HG03097 (cell line): ENCODE results near the gene SPPL2C.

Source experiments
- ATAC-seq: cut with Tn5 transposase; IDR thresholded peaks from one replicate; pipeline ENCODE4 v1.9.1; 2021; ENCODE audit not compliant: unreplicated experiment, low FRiP score

SPPL2C gene

DNA sequence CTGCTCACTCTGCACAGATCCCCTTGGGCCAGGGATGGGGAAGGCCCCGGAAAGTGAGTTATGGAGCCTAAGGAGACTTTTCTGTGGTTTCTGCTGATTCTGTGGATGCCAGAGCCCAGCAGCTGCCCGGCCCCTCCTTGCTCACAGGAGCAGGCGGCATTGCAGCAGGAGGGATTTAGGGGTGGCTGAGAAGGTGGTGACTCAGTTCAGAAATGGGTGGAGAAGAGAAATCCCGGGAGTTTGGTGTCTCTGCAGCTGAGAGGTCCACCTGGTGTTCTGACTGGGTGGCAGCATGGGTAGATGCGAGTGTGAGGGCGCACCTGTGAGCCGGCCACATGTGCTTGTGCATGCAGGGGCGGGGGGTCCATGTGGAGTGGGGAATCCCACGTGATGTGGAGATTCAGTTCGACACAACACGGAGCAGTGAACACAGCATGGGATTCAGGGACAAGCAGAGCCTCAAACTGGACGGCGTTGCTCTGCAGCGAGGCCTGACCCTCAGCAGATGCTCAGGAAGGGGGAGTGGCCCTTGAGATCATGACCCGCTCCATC is 16.0 kb upstream of the SPPL2C start:
- no peak for ATAC-seq

DNA sequence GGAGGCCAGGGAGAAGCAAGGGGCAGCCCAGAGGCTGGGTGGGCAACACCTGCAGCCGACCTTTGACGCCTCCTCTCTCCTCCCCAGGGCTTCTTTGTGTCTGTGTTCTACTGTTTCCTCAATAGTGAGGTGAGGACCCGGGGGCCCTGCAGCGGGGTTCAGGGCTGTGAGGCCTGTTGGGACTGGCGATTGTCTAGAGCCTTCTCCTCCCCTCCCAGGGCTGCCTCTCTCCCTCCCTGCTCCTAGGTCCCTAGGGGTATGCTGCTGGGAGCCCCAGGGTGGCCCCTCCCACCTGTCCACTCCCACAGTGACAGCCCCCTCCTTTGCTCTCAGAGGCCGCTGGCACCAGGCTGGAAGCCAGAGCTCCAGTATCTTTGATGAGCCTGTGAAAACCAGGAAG is 10.8 kb upstream of the SPPL2C start:
- ATAC-seq: no peak

DNA sequence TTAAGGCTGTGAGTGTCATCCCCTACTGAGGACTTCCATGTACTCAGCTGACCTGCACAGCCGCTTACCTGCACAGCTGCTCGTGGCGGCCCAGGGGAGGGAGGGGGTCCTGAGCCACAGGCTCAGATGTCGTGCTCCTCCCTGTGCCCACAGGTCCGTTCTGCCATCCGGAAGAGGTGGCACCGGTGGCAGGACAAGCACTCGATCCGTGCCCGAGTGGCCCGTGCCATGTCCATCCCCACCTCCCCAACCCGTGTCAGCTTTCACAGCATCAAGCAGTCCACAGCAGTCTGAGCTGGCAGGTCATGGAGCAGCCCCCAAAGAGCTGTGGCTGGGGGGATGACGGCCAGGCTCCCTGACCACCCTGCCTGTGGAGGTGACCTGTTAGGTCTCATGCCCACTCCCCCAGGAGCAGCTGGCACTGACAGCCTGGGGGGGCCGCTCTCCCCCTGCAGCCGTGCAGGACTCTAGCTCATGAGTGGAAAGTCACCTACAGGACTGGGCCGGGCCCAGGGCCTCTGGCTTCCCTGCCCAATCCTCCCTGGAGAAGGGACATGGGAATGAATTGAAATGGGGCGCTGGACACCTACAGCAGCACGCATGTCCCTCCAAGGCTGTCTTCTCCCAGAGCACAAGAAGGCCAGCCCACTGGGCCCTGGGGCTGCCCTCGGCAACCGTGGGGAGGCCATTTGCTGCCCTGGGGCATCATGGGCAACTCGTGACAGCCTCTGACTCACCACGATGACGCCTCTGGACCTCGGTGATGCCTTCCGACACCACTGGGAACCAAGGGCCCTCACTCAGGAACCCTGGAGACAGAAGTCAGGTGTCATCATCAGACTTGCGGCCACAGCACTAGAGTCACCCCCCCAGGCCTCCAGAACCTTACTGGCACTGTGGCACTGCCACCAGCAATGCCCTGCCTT is 9.9 kb upstream of the SPPL2C start:
- ATAC-seq: no peak

DNA sequence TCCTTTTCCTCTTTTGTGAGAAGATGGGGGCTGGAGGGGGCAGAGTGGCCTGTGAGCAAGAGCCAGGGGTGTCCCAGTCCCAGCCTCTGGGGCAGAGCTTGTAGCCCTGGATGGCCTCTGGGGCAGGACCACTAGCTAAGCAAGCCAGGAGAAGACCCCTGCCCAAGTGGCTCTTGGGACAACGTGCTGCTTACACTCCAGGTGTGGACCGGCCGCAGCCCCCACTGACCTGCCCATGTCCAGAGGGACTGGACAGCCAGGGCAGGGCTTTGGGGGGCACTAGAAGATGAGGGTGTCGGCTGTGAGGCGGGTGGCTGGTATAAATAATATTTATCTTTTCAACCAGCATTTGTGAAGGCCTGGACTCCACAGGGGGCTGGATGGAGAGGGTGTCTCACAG is 9.2 kb upstream of the SPPL2C start:
- no peak for ATAC-seq

DNA sequence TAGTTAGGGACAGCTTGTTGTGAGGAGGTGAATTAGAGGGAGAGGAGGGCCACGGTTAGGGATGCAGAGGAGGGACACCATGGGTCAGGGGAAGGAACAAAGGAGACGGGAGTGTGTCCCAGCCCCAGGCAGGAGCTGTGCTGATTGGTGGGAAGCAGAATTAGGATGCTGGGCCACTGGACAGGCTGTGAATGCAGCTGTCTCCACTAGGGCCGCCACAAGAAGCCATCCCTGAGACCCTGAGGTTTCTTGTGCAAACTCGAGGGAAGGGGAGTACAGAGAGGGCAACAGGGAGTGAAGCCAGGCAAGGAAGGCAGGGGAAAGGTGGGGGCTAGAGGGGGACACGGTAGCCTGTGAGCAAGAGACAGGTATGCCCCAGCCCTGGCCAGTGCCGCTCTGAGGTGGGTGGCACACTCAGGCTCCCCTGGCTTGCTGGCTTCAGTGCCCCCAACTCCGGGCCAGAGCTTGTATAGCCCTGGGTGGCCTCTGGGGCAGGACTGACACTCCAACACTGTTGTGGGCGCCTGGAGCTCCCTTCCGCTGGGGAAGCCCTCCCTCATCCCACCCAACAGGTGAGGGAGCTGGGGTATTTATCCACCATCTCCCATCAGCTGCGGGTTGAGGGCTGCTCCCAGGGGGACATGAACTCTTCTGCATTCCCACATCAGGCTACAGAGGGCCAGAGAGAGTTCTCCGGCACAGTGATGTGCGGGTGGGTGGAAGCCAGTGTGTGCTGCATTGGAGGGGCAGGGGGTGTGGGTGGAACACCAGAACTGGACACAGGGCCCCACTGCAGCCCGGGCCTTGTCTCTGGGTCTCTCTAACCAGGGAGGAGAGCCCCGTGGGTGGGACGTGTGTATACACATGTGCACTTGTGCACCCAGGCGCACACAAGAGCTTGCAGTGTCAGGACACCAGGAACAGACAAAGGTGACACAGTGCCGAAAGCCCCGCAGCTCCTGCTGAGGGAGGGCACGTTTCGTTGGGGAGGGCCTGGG is 8.3 kb upstream of the SPPL2C start:
- no peak for ATAC-seq

DNA sequence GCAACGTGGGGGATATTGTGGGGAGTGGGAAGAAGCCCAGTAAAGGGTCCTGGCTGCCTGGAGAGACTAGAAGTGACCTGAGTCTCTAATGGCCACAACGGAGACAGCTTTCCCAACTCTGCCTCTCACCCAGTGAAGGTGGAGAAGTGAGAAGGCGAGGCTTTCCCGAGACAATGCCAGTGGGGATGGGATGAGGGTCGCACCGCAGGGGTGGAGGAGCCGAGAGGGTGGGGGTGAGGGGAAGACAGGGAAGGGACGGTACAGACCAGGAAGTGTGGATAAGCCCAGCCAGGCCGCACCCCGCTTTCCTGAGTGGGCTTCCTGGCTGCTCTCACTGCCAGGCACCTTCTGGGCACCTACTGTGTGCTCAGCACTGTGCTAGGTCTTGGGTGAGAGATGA is 7.5 kb upstream of the SPPL2C start:
- ATAC-seq: no peak

DNA sequence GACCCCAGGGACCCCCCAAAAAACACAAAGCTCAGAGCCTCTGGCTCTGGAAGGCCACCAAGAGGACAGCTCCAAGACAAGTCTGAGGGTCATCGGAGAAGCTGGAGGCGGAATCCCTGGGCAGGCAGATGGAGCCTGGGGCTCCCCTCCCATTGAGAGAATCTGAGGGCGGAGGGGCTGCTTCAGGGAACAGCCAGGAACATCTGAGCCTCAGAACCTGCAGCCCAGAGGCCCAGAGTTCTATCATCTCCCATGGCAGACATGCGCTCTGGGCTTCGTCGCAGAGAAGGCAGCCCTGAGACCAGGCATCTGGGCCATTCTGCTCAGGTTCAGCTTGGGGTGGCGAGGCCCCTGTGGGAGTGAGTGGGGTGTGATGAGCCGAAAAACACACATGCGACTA is 7.1 kb upstream of the SPPL2C start:
- ATAC-seq: no peak

DNA sequence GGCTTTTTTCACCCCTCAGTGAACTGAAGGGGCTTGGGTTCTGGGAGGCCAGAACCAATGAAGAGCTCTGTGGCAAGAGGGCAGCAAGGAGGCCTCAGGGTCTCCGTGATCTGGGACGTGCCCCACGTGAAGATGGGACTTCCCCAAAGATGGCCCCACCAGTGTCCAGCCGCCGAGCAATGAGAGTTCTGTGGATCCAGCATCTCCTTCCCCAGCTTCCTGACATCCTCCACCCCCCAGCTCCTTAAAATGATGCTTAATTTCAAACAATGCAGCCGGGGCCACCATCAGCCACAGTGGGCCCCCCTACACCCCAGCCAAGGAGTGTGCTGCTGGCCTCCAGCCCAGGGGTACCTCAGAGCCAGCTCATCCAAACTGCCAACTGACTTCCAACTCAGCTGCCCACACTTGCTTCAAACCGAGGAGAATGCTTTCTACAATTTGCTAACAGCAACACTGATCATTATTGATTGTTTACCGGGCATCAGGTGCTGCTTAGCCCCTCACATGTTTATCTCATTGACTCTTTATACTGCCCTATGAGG is 5.9 kb upstream of the SPPL2C start:
- ATAC-seq: no peak

DNA sequence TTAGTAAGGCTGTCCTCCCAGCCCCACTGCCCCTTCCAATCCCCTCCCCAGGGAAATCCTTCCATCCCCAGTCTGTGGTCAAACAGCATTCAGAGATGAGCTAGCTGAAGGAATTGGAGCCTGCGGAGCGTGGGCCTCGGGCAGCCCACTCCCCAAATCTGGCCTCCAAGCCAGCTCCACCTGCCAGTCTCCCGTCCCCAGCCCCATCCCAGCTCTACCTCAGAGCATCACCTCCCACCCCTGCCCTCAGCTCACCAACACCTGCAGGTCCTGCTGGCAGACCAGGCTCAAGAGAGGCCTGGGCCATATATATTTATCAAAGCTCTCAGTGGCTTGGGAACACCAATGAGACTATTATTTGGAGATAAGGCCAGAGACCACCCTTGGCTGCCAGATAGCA is 5.2 kb upstream of the SPPL2C start:
- ATAC-seq: no peak

DNA sequence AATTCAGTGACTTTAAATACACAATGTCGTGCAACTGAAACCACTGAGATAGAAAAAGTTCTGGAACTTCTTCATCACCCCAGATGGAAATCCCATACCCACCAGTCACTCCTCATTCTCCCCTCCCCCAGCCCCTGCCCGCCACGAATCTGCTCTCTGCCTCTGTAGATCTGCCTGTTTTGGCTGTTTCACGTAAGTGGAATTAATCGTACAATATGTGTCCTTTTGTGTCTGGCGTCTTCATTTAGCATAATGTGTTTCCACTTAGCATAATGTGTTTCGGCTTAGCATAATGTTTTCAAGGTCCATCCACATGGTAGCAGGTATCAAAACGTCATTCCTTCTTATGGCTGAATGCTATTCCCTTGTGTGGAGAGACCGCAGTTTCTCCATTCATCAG is 3.5 kb upstream of the SPPL2C start:
- ATAC-seq: no peak

DNA sequence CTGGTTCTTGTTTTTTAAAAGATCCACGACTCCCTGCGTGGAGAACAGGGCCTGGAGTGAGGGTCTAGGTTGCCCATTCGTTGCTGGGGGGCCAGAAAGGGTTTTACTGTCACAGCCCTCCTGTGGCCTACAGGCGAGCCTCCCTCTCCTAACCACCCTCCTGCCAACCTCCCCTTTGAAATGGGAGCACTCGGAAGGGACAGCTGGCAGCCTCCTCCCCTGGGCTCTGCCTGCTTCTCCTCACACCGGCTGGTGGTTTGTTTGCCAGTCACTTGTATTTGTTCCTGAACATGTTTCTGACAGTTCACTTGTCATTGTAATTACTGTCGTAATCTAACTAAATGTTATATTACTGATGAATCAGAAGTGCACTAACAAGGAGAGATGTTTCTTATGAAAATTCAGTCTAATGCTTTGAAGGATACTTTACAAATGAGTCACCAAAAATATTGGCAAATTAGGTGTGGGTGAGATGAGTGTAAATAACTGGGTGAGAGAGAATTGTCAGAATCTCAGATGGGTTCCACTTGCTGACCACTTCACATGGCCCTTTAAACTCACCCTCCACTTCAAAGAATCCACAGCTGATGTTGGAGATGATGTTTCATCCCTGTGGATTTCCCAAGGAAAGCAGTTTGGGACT is 2.7 kb upstream of the SPPL2C start:
- no peak for ATAC-seq

DNA sequence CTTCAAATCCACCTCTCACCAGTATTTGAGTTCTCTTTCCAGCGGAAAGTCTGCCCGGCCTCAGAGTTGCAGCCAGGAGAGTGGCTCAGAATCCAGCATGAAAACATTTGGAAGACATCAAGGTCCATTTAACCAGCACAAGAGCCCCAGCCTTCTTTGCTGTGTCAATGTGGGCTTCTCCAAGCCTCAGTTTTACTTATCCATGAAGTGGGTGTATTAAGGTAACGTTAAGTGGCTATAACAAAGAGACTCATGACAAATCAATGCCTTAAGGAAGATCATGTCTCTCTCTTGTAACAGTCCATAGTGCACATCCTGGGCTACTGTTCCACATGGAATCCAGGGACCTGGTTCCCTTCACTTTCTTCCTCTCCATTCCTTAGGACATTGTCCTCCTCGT is 959 bp upstream of the SPPL2C start:
- ATAC-seq: no peak

DNA sequence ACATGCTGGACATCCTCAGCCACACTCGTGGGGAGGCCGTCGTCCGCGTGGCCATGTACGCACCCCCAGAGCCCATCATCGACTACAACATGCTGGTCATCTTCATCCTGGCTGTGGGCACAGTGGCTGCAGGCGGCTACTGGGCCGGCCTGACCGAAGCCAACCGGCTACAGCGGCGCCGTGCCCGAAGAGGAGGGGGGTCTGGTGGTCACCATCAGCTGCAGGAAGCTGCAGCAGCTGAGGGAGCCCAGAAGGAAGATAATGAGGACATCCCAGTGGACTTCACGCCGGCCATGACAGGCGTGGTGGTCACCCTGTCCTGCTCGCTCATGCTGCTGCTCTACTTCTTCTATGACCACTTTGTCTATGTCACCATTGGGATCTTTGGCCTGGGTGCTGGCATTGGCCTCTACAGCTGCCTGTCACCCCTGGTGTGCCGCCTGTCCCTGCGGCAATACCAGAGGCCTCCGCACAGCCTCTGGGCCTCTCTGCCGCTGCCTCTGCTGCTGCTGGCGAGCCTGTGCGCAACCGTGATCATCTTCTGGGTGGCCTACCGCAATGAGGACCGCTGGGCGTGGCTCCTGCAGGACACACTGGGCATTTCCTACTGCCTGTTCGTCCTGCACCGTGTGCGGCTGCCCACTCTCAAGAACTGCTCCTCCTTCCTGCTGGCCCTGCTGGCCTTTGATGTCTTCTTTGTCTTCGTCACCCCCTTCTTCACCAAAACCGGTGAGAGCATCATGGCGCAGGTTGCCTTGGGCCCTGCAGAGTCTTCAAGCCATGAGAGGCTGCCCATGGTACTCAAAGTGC is 900 bp downstream of the SPPL2C start:
- no peak for ATAC-seq

DNA sequence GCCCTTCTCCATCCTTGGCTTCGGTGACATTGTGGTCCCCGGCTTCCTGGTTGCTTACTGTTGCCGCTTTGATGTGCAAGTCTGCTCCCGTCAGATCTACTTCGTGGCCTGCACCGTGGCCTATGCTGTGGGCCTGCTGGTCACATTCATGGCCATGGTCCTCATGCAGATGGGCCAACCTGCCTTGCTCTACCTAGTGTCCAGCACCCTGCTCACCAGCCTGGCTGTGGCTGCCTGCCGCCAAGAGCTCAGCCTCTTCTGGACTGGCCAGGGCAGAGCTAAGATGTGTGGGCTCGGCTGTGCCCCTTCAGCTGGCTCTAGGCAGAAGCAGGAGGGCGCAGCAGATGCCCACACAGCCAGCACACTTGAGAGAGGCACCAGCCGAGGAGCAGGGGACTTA is 1.5 kb downstream of the SPPL2C start:
- no peak for ATAC-seq

DNA sequence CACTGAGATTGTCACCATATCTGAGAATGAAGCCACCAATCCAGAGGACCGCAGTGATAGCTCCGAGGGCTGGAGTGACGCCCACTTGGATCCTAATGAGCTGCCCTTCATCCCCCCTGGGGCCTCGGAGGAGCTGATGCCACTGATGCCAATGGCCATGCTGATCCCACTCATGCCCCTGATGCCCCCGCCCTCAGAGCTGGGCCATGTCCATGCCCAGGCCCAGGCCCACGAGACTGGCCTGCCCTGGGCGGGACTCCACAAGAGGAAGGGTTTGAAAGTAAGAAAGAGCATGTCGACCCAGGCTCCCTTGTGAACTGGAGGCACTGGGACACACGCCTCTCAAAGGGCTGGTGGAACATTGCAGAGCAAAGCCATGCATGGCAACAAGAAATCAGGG is 2.0 kb downstream of the SPPL2C start:
- ATAC-seq: no peak

DNA sequence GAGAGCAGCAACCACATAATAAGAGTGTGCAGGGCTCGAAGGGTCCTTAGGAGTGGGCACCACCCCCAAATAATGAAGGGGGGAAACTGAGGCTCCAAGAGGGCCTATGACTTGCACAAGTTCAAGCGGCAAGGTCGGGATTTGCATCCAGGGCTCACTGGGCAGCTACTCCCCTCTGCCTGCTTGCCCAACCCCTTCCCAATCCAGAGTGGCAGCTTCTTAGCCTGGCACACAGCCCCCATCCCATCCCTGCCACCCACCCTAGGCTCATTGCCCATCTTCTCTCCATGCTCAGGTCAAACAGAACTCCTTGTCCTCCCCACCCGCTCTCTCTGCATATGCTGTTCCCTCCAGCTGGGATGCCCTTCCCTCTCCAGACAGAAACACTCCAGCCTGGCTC is 2.4 kb downstream of the SPPL2C start:
- ATAC-seq: no peak

DNA sequence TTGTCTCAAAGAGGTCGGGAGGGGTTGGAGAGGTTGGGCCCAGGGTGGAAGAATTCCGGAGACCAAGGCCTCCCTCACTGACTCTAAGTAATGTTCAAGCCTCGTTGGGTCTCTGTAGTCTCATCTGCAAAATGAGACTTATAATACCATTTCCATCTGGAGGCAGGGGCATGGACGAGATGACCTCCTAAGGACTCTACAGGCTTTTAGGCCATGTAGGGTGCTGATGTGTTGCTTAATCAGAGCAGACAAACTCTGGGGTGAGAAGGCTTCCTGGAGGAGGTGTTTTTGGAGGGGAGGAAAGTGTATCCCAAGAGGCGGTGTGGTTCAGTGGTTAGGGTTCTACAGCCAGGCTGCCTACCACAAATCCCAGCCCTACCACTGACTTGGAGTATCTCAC is 3.1 kb downstream of the SPPL2C start:
- ATAC-seq: no peak

DNA sequence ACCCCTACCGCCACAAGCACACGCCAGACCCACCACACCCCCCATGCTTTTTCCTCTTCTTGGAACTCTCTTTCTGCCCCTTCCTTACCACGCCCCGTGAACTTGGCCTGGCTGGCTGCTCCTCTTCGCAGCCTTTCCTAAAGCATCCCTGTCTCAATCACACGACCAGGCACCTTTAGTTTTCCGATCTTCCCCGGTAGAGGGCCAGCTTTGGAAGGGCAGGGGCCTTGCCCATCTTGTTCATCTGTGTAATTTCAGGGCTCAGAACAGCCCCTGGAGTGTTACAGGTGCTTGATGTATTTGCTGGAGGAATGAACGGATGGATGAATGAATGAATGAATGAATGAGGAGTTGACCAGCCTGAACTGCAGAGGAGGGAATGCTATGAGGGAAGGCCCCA is 3.7 kb downstream of the SPPL2C start:
- ATAC-seq: no peak

DNA sequence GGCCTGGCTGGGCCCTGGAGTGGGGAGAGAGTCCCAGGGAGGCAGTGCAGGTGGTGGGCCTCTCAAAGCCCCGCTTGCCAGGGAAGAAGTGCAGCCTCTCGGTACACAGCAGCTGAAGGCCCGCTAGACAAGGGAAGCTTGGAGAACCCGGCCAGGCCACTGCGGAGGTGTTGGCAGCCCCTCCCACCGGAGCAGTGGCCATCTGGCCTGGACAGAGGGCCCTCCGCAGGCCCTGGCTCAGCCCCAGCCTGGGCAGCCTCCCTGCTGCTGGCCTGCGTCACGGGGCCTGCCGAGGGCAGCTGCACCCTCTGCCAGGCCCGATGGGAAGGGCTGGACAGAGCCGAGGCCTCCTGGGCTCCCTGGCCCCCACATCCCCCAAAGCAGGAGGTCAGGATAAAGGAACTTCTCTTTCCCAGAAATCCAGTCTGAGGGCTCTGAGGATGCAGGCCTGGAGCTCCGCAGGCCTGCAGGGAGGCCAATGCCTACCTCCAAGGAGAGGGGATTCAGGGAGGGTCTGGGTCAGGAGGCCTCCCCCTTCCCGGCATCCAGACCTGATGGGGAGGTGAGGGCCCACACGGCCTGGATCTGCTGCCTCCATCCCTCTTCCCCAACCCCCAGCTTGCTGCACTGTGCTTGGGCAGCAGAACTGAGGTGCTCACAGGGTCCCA is 4.3 kb downstream of the SPPL2C start:
- no peak for ATAC-seq
